ENCODE data around the gene IRF2BP2. TPM values are rescaled to one million over a fixed set of nuclear protein-coding genes. Genes with fewer than 3 reads are reported as not detected.

The IRF2BP2 gene
- total and polyA plus RNA-seq, 2 of the 13 experiments (the other 11 are each of a cell fraction or from before 2014, with no cell fraction given), result 140 to 147 TPM

DNA sequence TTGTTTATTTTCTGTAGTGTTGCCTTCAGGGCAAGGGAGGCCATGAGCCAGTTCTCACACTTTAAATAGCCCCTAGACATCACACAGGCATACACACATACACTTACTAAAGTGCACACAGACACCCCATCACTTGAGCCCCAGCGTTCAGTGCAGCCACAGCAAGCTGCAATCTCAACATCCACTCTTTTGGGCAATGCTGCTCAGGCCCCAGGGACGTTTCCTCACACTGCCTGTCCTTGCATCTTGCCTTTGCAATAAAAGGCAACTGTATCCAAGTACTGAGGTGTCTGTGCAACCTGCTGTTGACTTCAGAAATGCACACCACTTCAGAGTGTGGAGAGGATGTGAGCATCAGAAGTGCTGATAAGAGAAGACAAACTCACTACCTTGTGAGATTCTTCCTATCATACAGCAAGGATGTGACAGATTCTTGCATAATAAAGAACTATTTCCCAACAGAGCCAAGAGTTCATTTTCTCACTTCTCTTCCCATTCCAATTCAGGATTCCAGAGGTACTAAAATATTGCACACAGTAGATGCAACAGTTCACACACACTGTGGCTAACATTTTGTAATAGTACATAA, 36.2 kb downstream of the IRF2BP2 start:
- ChIA-PET CTCF (ENCODE audit: low intra/inter-chr PET ratio, low total read pairs) (no interaction called here), POLR2A (no interaction called here)
- no peaks in the 10 kb centered on the region for H4K20me1 ChIP-seq (ENCODE audit: insufficient read depth, low read length)
- in situ Hi-C loops (cut with HindIII; ENCODE audit: extremely low pct_ligation_motif_present, low pct_unique_long_range_greater_than_20kb) (no loop called here), intact Hi-C loops (cut with micrococcal nuclease; ENCODE audit: unreplicated experiment) (no loop called here)
- H3K79me2 ChIP-seq (ENCODE audit: insufficient read depth, low read length), result no peaks in the 10 kb centered on the region
- TF ChIP-seq MXI1 (IDR thresholded peaks at IDR 0.05; ENCODE audit: borderline replicate concordance, low read depth, low read length), result no peak
- no peak for TF ChIP-seq CREM (IDR thresholded peaks at IDR 0.05)
- TF ChIP-seq CREM (CRISPR knock-in tag; IDR thresholded peaks at IDR 0.05), result no peak
- peak; percentile 80 for TF ChIP-seq CEBPB (IDR thresholded peaks at IDR 0.05; ENCODE audit: borderline replicate concordance, low read depth, low read length)
- TF ChIP-seq CEBPG (CRISPR knock-in tag; IDR thresholded peaks at IDR 0.05), result peak; percentile 16; the same call in 1 of the 2 replicates
- H3K27ac ChIP-seq (ENCODE audit: extremely low read length, insufficient read depth, low read length), result no peak overlapping the region
- H3K36me3 ChIP-seq (replicated peaks in 1 of 2; ENCODE audit: control insufficient read depth in 1 of 2, insufficient read depth in 2 of 2, low read length in 2 of 2), result no peaks in the 10 kb centered on the region
- WGBS (ENCODE audit: low lambda C conversion rate), result 8% methylated on average over 2 of the region's 2 CpGs
- H3K4me3 ChIP-seq (replicated peaks in 1 of 3; ENCODE audit: insufficient read depth in 1 of 3, low read depth in 2 of 3, low read length in 3 of 3), result no peak overlapping the region
- ATAC-seq, result peak; percentile 41
- H3K4me2 ChIP-seq (ENCODE audit: low read depth, low read length), result no peak overlapping the region
- DNase-seq (ENCODE audit: low spot score), result no peak
- peaks cover 3 to 4% of the 10 kb centered on the region in 2 experiments; a peak in 2 of 5 replicates for H3K27me3 ChIP-seq (ENCODE audit: control insufficient read depth in 1 of 2, insufficient read depth in 2 of 2, low read length in 2 of 2)
- peaks cover 30% of the 10 kb centered on the region for H3K4me1 ChIP-seq (ENCODE audit: insufficient read depth, low read length)
- H3K9ac ChIP-seq (ENCODE audit: insufficient read depth, low read depth, low read length), result no peak overlapping the region
- peak; percentile 32 for FAIRE-seq
- no TSS peak for BruUV-seq (replicated peaks)
- H2AFZ ChIP-seq (ENCODE audit: low read length), result no peak overlapping the region
- H3K9me3 ChIP-seq (ENCODE audit: low read length), result no peaks in the 10 kb centered on the region

DNA sequence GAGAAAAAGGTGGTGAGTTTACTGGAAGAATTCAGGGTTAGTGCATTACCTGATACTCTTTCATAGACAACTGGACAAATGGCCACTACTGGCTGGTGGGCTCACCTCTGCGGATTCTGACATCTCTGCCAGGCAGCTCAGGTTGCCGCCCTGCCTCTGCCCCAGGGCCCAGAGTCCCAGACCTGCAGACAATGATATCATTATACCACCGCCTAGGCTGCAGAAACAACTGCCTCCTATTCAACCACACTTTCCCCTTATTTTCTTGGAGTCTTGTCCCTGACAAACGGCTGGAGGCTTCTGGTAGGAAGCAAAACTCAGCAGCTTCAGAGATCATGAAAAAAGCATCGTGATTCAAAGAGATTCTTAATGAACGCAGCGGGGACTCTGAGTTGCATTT, 37.0 kb downstream of the IRF2BP2 start:
- no peaks in the 10 kb centered on the region for H4K20me1 ChIP-seq (ENCODE audit: insufficient read depth, low read length)
- ATAC-seq, result no peak; the same call in 2 of the 3 replicates
- in situ Hi-C loops (cut with HindIII; ENCODE audit: extremely low pct_ligation_motif_present, low pct_unique_long_range_greater_than_20kb) (no loop called here), intact Hi-C loops (cut with micrococcal nuclease; ENCODE audit: unreplicated experiment) (no loop called here)
- 37% methylated on average over 7 of the region's 7 CpGs for WGBS (ENCODE audit: low lambda C conversion rate)
- TF ChIP-seq ZNF782 (CRISPR knock-in tag; IDR thresholded peaks at IDR 0.05; ENCODE audit: borderline replicate concordance) (no peak), HNRNPL (IDR thresholded peaks at IDR 0.05; ENCODE audit: low read depth, low read length) (peak; percentile 68; the same call in 1 of the 2 replicates)
- H3K36me3 ChIP-seq (replicated peaks in 1 of 2; ENCODE audit: control insufficient read depth in 1 of 2, insufficient read depth in 2 of 2, low read length in 2 of 2), result no peaks in the 10 kb centered on the region
- H2AFZ ChIP-seq (ENCODE audit: low read length), result no peak overlapping the region
- H3K9ac ChIP-seq (ENCODE audit: insufficient read depth, low read depth, low read length), result no peak overlapping the region
- POLR2A ChIA-PET, result no interaction called here
- FAIRE-seq, result no peak
- no TSS peak for BruUV-seq (replicated peaks)
- no peaks in the 10 kb centered on the region for H3K79me2 ChIP-seq (ENCODE audit: insufficient read depth, low read length)
- no peak overlapping the region for H3K4me2 ChIP-seq (ENCODE audit: low read depth, low read length)
- no peak overlapping the region for H3K27ac ChIP-seq (ENCODE audit: extremely low read length, insufficient read depth, low read length)
- no peak overlapping the region for H3K4me3 ChIP-seq (replicated peaks in 1 of 3; ENCODE audit: insufficient read depth in 1 of 3, low read depth in 2 of 3, low read length in 3 of 3)
- peaks cover 30% of the 10 kb centered on the region for H3K4me1 ChIP-seq (ENCODE audit: insufficient read depth, low read length)
- DNase-seq (ENCODE audit: low spot score), result no peak
- CTCF ChIA-PET (ENCODE audit: low intra/inter-chr PET ratio, low total read pairs), result no interaction called here
- peaks cover 3 to 4% of the 10 kb centered on the region in 2 experiments; a peak in 2 of 5 replicates for H3K27me3 ChIP-seq (ENCODE audit: control insufficient read depth in 1 of 2, insufficient read depth in 2 of 2, low read length in 2 of 2)
- H3K9me3 ChIP-seq (ENCODE audit: low read length), result no peaks in the 10 kb centered on the region

Data from HepG2 (cell line).